ENCODE results near the gene TPSD1. TPM values are rescaled to one million over a fixed set of nuclear protein-coding genes. Genes with fewer than 3 reads are reported as not detected.
"Not testable (repeated sequence)": the region's sequence is repeated elsewhere in the genome, so short reads cannot be mapped to it uniquely, and the experiment has no call there.

Gene TPSD1
- total RNA-seq (2014; rRNA removed; shearing (Covaris generic)) (not detected in 2 replicates), polyA plus RNA-seq (2016; fragmentation: Nextera tagmentation; extraction: Ambion mirVana) (not detected in 2 replicates)

DNA sequence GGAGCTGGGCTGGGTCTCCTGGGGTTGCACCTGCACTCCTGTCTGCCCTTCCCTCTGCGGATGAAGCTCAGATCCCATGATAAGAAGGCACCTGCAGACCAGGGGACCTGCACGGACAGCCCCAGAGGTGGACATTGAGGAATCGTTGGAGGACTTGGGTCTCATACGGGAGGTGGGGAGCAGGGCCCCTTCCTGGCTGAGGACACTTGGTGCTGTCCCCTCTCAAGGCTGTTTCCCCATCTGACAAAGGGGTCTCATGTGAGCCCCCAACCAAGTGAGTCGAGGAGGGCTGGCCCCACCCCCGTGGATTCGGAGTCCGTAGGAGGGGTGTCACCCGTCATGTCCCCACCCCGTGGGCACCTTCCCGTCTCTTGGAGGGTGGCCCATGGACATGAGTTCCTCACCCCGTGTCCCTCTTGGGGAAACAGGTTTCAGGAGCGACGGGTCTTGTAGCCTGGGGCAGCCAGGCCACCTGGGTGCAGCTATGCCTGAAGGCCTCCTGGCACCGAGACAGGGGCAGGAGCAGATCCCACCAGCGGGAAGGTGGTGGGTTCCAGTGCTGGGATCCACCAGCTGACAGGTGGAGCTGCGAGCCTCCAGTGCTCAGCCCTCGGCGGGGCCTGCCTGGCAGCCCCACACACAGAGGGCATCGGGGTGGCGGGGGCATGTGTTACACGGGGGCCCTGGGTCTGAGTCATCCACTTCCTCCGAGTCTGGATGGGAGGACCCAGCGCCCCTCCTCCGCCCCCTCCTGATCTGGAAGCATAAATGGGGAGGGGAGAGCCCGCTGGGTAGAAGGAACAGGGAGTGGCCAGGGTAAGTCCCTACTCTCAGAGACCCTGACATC is at the start of gene TPSD1:
Gene TPSD1 (plus strand): TSS at position 794 of the 847 bp plus-strand sequence. CDS start 212 bp downstream, outside the sequence.
- peaks cover 13% of the 10 kb centered on the region; the same call in 1 of the 2 replicates for H3K27me3 ChIP-seq (replicated peaks; ENCODE audit: insufficient read depth)
- H3K36me3 ChIP-seq (ENCODE audit: low read depth); H3K9me2 ChIP-seq (ENCODE audit: insufficient read depth); H3K4me3 ChIP-seq; H4K20me1 ChIP-seq (ENCODE audit: insufficient read depth); H3K4me1 ChIP-seq (ENCODE audit: insufficient read depth); DNase-seq; H3K9me3 ChIP-seq (ENCODE audit: low read depth); H2AFZ ChIP-seq; H3K9ac ChIP-seq; H3K79me2 ChIP-seq (ENCODE audit: insufficient read depth); H3K4me2 ChIP-seq (ENCODE audit: unreplicated experiment); H3K27ac ChIP-seq; in situ Hi-C loops (cut with MboI); H3F3A ChIP-seq (ENCODE audit: insufficient read depth): not testable (repeated sequence)
- 56 to 65% methylated on average over 18 to 26 of the region's 26 CpGs for WGBS, 2 experiments (ENCODE audit: low coverage in 1 of 2, low lambda C conversion rate in 2 of 2, missing lambda C conversion rate in 2 of 2)

GRCh38 chr16:1206326-1206725 is 49.5 kb upstream of the TPSD1 start:
- Histone ChIP-seq H3F3A (ENCODE audit: insufficient read depth) (no peaks in the 10 kb centered on the region), H3K9ac (no peak overlapping the region), H3K4me3 (no peak overlapping the region), H3K9me2 (ENCODE audit: insufficient read depth) (no peaks in the 10 kb centered on the region), H3K36me3 (ENCODE audit: low read depth) (no peaks in the 10 kb centered on the region), H3K27me3 (replicated peaks; ENCODE audit: insufficient read depth) (no peaks in the 10 kb centered on the region), H3K4me2 (ENCODE audit: unreplicated experiment) (no peak overlapping the region), H4K20me1 (ENCODE audit: insufficient read depth) (no peaks in the 10 kb centered on the region), H3K79me2 (ENCODE audit: insufficient read depth) (no peaks in the 10 kb centered on the region), H3K27ac (no peak overlapping the region), H3K9me3 (ENCODE audit: low read depth) (no peaks in the 10 kb centered on the region), H3K4me1 (ENCODE audit: insufficient read depth) (no peaks in the 10 kb centered on the region), H2AFZ (no peak overlapping the region)
- no peak for DNase-seq
- in situ Hi-C loops (cut with MboI) = no loop called here
- 43 to 49% methylated on average over 8 to 9 of the region's 9 CpGs for WGBS, 2 experiments (ENCODE audit: low coverage in 1 of 2, low lambda C conversion rate in 2 of 2, missing lambda C conversion rate in 2 of 2)
- no peak for TF ChIP-seq EZH2 (IDR thresholded peaks at IDR 0.05; ENCODE audit: insufficient read depth, poor library complexity, severe bottlenecking)
- TF ChIP-seq EZH2phosphoT487 (IDR thresholded peaks at IDR 0.05; ENCODE audit: insufficient read depth, low read depth) = no peak

GRCh38 chr16:1206786-1207185 is 49.1 kb upstream of the TPSD1 start:
- Histone ChIP-seq H3K27me3 (replicated peaks; ENCODE audit: insufficient read depth) (no peaks in the 10 kb centered on the region), H3K4me1 (ENCODE audit: insufficient read depth) (no peaks in the 10 kb centered on the region), H3K9ac (no peak overlapping the region), H3K36me3 (ENCODE audit: low read depth) (no peaks in the 10 kb centered on the region), H3F3A (ENCODE audit: insufficient read depth) (no peaks in the 10 kb centered on the region), H2AFZ (no peak overlapping the region), H4K20me1 (ENCODE audit: insufficient read depth) (no peaks in the 10 kb centered on the region), H3K9me3 (ENCODE audit: low read depth) (no peaks in the 10 kb centered on the region), H3K79me2 (ENCODE audit: insufficient read depth) (no peaks in the 10 kb centered on the region), H3K4me2 (ENCODE audit: unreplicated experiment) (no peak overlapping the region), H3K9me2 (ENCODE audit: insufficient read depth) (no peaks in the 10 kb centered on the region), H3K27ac (no peak overlapping the region), H3K4me3 (no peak overlapping the region)
- WGBS, 2 experiments (ENCODE audit: low coverage in 1 of 2, low lambda C conversion rate in 2 of 2, missing lambda C conversion rate in 2 of 2) = 66 to 81% methylated on average over 11 to 16 of the region's 16 CpGs
- in situ Hi-C loops (cut with MboI) = no loop called here
- TF ChIP-seq EZH2phosphoT487 (IDR thresholded peaks at IDR 0.05; ENCODE audit: insufficient read depth, low read depth) = no peak
- TF ChIP-seq EZH2 (IDR thresholded peaks at IDR 0.05; ENCODE audit: insufficient read depth, poor library complexity, severe bottlenecking) = no peak
- no peak for DNase-seq

GRCh38 chr16:1208239-1208830 is 47.5 kb upstream of the TPSD1 start:
- Histone ChIP-seq H3K79me2 (ENCODE audit: insufficient read depth) (no peaks in the 10 kb centered on the region), H3K9ac (no peak overlapping the region), H3K4me1 (ENCODE audit: insufficient read depth) (no peaks in the 10 kb centered on the region), H4K20me1 (ENCODE audit: insufficient read depth) (no peaks in the 10 kb centered on the region), H3K27ac (no peak overlapping the region), H3K9me2 (ENCODE audit: insufficient read depth) (no peaks in the 10 kb centered on the region), H3K36me3 (ENCODE audit: low read depth) (no peaks in the 10 kb centered on the region), H3K4me2 (ENCODE audit: unreplicated experiment) (no peak overlapping the region), H3K9me3 (ENCODE audit: low read depth) (no peaks in the 10 kb centered on the region), H2AFZ (no peak overlapping the region), H3F3A (ENCODE audit: insufficient read depth) (no peaks in the 10 kb centered on the region), H3K27me3 (replicated peaks; ENCODE audit: insufficient read depth) (no peaks in the 10 kb centered on the region), H3K4me3 (no peak overlapping the region)
- no peak for DNase-seq
- TF ChIP-seq EZH2phosphoT487 (IDR thresholded peaks at IDR 0.05; ENCODE audit: insufficient read depth, low read depth) (no peak), EZH2 (IDR thresholded peaks at IDR 0.05; ENCODE audit: insufficient read depth, poor library complexity, severe bottlenecking) (no peak)
- 68 to 71% methylated on average over 21 to 22 of the region's 22 CpGs for WGBS, 2 experiments (ENCODE audit: low coverage in 1 of 2, low lambda C conversion rate in 2 of 2, missing lambda C conversion rate in 2 of 2)
- in situ Hi-C loops (cut with MboI) = no loop called here
